GM12872 (cell line): ENCODE results near the gene ABLIM1.

Experiments used
- CTCF ChIP-seq: IDR thresholded peaks from 3 replicates; pipeline ENCODE4 v1.5.1; 2011; ENCODE audit warnings: low read depth, mild to moderate bottlenecking, low read length, moderate library complexity; ENCODE audit not compliant: insufficient read depth

Gene ABLIM1

DNA sequence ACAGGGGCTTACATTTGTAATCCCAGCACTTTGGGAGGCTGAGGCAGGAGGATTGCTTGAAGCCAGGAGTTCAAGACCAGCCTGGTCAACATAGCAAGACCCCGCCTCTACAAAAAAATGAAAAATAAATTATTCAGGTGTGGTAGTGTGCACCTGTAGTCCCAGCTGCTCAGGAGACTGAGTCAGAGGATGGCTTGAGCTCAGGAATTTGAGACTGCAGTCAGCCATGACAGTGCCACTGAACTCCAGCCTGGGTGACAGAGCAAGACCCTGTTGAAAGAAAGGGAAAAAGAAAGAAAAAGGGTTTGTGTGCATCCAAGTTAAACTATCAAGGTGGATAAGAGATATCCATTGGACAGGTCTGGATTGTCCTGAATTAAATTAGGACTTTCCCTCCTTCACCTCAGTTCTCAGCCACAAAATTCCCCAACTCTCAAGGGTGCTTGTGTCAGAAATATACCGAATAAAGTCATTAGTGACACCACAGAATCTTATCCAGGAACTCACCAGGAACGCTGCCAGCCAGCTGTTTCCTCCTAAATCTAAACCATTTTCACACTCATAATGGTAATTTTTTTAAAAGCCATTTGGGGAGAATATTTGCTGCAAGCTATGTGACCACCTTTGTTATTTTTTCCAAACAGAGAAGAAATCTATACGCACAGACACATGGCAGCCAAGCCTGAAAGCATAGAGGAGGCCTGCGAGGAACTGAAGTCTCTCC lies 265.8 kb downstream of the ABLIM1 start:
- TF ChIP-seq CTCF: no peak

DNA sequence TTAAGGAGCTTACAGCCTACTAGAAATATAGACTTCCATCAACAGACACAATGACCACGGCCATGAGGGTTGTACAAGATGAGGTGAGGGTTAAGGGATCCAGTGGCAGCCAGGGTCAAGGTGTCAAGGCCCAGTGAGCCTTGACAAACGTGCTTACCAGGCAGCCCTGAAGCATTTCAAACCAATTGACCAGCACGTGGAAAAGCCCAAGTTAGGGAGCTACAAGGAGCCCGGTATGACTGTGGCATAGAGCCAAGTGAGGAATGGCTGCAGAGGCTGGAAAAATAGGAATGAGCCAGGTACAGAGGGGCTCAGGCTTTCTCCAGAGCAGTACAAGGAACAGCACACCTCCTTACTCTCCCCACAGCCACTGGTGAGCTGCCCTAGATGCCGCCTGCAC lies 266.5 kb downstream of the ABLIM1 start:
- no peak for TF ChIP-seq CTCF

DNA sequence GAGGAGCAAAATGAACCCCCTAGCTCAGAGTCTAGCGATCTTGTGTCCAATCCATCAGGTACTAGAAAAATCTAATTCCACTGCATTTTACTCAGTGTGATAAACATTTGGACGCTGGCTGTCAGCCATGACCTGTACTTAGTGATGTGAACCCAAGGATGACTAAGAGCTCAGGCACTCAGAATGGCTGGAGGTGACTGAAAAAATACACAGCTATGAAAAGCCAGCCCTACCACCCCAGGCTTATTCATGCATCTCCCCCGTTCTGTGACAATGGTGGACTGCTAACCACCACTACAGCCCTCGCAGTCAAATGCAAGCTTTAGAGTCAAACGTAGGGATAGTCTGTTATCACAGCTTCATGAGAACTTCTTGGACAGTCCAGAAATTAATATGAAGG lies 268.6 kb downstream of the ABLIM1 start:
- no peak for TF ChIP-seq CTCF

DNA sequence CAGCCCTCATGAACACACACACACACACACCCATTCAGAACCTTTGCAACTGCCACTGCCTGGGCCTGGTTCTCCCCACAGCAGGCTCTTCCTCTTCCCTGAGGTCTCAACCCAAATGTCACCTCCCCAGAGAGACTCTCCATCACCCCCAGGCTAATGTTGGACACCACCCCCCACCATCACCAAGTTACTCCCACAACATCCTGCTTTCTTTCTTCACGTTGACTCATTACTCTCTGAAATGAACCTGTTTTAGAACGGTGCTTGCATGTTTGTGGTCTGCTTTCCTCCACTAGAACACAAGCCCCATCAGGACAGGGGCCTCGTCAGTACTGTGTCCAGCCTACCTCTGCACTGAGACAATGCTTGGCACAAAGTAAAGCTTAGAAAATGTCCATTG lies 269.8 kb downstream of the ABLIM1 start:
- no peak for TF ChIP-seq CTCF

GRCh38 chr10:114387784-114388183 lies 270.3 kb downstream of the ABLIM1 start:
- no peak for TF ChIP-seq CTCF

GRCh38 chr10:114386452-114386851 lies 271.6 kb downstream of the ABLIM1 start:
- no peak for TF ChIP-seq CTCF

DNA sequence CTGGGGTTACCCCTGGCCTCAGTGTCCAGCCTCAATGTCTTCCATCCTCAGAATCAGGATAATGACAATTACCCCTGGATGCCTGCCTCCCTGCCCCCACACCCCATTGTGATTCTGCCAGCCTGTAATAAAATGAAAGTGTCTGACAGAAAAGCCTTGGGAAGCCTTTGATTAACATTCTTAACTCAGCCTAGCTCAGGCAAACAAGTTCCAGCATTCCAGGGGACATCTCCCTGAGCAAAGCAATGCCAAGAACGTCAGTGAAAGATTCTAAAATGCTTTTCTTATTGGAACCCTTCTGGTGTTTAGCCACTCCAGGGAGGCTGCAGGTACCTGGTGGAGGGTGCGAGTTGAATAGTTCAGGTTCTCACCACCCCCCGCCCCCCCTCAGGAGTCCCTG lies 272.5 kb downstream of the ABLIM1 start:
- no peak for TF ChIP-seq CTCF
